ENCODE results near the gene PTPRB. TPM values are rescaled to one million over a fixed set of nuclear protein-coding genes. Genes with fewer than 3 reads are reported as not detected.

Gene PTPRB
- total RNA-seq: 10 to 100 TPM; 11.2 to 20.3 TPM

- H3K4me3 ChIP-seq: peak within 1 kb of the TSS in 1 of 2 donors; percentile 6
- H3K4me1 ChIP-seq (replicated peaks): peaks cover 12% of the 10 kb centered on the region
- no peaks in the 10 kb centered on the region for H3K36me3 ChIP-seq
- no peak for DNase-seq (ENCODE audit: low spot score)
- WGBS: 46% methylated on average over 6 of the region's 6 CpGs
- H3K27ac ChIP-seq: peak within 1 kb of the TSS in 1 of 2 donors; percentile 12
- TF ChIP-seq POLR2AphosphoS5 (IDR thresholded peaks at IDR 0.05): no peak
- no peak for TF ChIP-seq CTCF (IDR thresholded peaks at IDR 0.05)
- no peak for TF ChIP-seq POLR2A (IDR thresholded peaks at IDR 0.05)
- intact Hi-C loops (cut with DNase I): no loop called here
- H3K27me3 ChIP-seq (replicated peaks; ENCODE audit: insufficient read depth): no peaks in the 10 kb centered on the region
- no peaks in the 10 kb centered on the region for H3K9me3 ChIP-seq
Measured at GRCh38 chr12:70637303-70638085, at the start of gene PTPRB. TSS of gene PTPRB (minus strand) at chr12:70637429. CDS start at chr12:70637395, 34 bp downstream.

GRCh38 chr12:70686907-70687306, 49.7 kb upstream of the PTPRB start:
- Histone ChIP-seq H3K9me3 (no peaks in the 10 kb centered on the region), H3K36me3 (no peaks in the 10 kb centered on the region), H3K4me1 (replicated peaks) (no peaks in the 10 kb centered on the region), H3K27me3 (replicated peaks; ENCODE audit: insufficient read depth) (no peaks in the 10 kb centered on the region), H3K4me3 (no peak overlapping the region), H3K27ac (no peak overlapping the region)
- TF ChIP-seq CTCF (IDR thresholded peaks at IDR 0.05): no peak
- TF ChIP-seq POLR2AphosphoS5 (IDR thresholded peaks at IDR 0.05): no peak
- TF ChIP-seq POLR2A (IDR thresholded peaks at IDR 0.05): no peak
- 69% methylated on average over 1 of the region's 1 CpG for WGBS
- DNase-seq (ENCODE audit: low spot score): no peak
- intact Hi-C loops (cut with DNase I): no loop called here

- TF ChIP-seq POLR2A (IDR thresholded peaks at IDR 0.05): no peak
- no peak for TF ChIP-seq POLR2AphosphoS5 (IDR thresholded peaks at IDR 0.05)
- TF ChIP-seq CTCF (IDR thresholded peaks at IDR 0.05): no peak
- intact Hi-C loops (cut with DNase I): no loop called here
- Histone ChIP-seq H3K9me3 (no peaks in the 10 kb centered on the region), H3K27me3 (replicated peaks; ENCODE audit: insufficient read depth) (no peaks in the 10 kb centered on the region), H3K27ac (no peak overlapping the region), H3K4me1 (replicated peaks) (no peaks in the 10 kb centered on the region), H3K36me3 (no peaks in the 10 kb centered on the region), H3K4me3 (no peak overlapping the region)
- DNase-seq (ENCODE audit: low spot score): no peak
- WGBS: 81% methylated on average over 2 of the region's 2 CpGs
Measured at GRCh38 chr12:70686299-70686698, 49.1 kb upstream of the PTPRB start.

- WGBS: 91% methylated on average over 3 of the region's 3 CpGs
- TF ChIP-seq CTCF (IDR thresholded peaks at IDR 0.05) (no peak), POLR2A (IDR thresholded peaks at IDR 0.05) (no peak)
- H3K9me3 ChIP-seq: no peaks in the 10 kb centered on the region
- H3K27me3 ChIP-seq (replicated peaks; ENCODE audit: insufficient read depth): no peaks in the 10 kb centered on the region
- no peaks in the 10 kb centered on the region for H3K4me1 ChIP-seq (replicated peaks)
- intact Hi-C loops (cut with DNase I): no loop called here
- H3K27ac ChIP-seq: no peak overlapping the region
- DNase-seq (ENCODE audit: low spot score): no peak
- H3K4me3 ChIP-seq: no peak overlapping the region
- no peaks in the 10 kb centered on the region for H3K36me3 ChIP-seq
Measured at GRCh38 chr12:70683976-70684375, 46.7 kb upstream of the PTPRB start.

- intact Hi-C loops (cut with DNase I): no loop called here
- Histone ChIP-seq H3K4me3 (no peak overlapping the region), H3K27ac (no peak overlapping the region), H3K27me3 (replicated peaks; ENCODE audit: insufficient read depth) (no peaks in the 10 kb centered on the region), H3K36me3 (no peaks in the 10 kb centered on the region), H3K9me3 (no peaks in the 10 kb centered on the region), H3K4me1 (replicated peaks) (no peaks in the 10 kb centered on the region)
- DNase-seq (ENCODE audit: low spot score): no peak
- WGBS: 96% methylated on average over 5 of the region's 5 CpGs
- TF ChIP-seq POLR2A (IDR thresholded peaks at IDR 0.05): no peak
- no peak for TF ChIP-seq POLR2AphosphoS5 (IDR thresholded peaks at IDR 0.05)
- TF ChIP-seq CTCF (IDR thresholded peaks at IDR 0.05): no peak
Measured at GRCh38 chr12:70671698-70672097, 34.5 kb upstream of the PTPRB start.
